Testis (tissue), 2 donors: Measurements from ENCODE around the gene BBS12.

ENCODE experiments used
- CTCF ChIP-seq, 3 experiments: fragments of 450-650 bp in 2 of 3; fragments of 200-600 bp in 1 of 3; sonication (generic) in 1 of 3; IDR thresholded peaks; one replicate each; pipeline ENCODE4 v1.5.1; 2016 to 2019; ENCODE audit warnings: antibody characterized with exemption in 3 of 3, mild to moderate bottlenecking in 2 of 3, moderate library complexity in 1 of 3
- POLR2A ChIP-seq: fragments of 450-650 bp; IDR thresholded peaks from one replicate; pipeline ENCODE4 v1.6.1; 2017; ENCODE audit warnings: antibody characterized with exemption, mild to moderate bottlenecking, moderate library complexity

GRCh38 chr4:122687531-122688061 lies 44.9 kb upstream of the BBS12 start:
- TF ChIP-seq CTCF (IDR thresholded peaks at IDR 0.05): no peak
- TF ChIP-seq POLR2A: no peak
